Posterior vena cava (tissue), 2 donors: ENCODE results near the gene GREB1L. TPM values are rescaled to one million over a fixed set of nuclear protein-coding genes. Genes with fewer than 3 reads are reported as not detected.
"Not testable (repeated sequence)": the region's sequence is repeated elsewhere in the genome, so short reads cannot be mapped to it uniquely, and the experiment has no call there.

ENCODE experiments used
- DNase-seq: peaks from one replicate; pipeline ENCODE4 v3.0.0-alpha.2; 2020; ENCODE audit warnings: low spot score
- intact Hi-C, 2 donors: fragments of 100-400 bp; cut with DNase I; formaldehyde crosslinking; loops; one replicate each; pipeline versions ENCODE4 v1.14.1 to v1.14.2; 2022 to 2023
- total RNA-seq, 2 donors: library from RNA; stranded (reverse); fragmentation: NEBNext Ultra II Directional; extraction: Animal tissue kit (Norgen Biotek cat#: 25700); gene quantifications; one replicate each; pipeline ENCODE4 v1.2.1, GENCODE V29; 2021
- donor health status: DM: yes; HTN: yes; CAD: no.
- donor health status: DM: yes; HTN: yes; CAD: no.

GREB1L gene
- total RNA-seq, 2 donors from 2014 or later: 1.0 to 3.3 TPM

GRCh38 chr18:21298351-21298750 lies 56.3 kb downstream of the GREB1L start:
- no peak for DNase-seq
- intact Hi-C loops: no loop called here

- intact Hi-C loops: no loop called here
- DNase-seq: no peak
Observed at GRCh38 chr18:21300035-21300907, 58.2 kb downstream of the GREB1L start.

- intact Hi-C loops: no loop called here
- no peak for DNase-seq
Observed at GRCh38 chr18:21300908-21301200, 58.8 kb downstream of the GREB1L start.

- intact Hi-C loops: no loop called here
- no peak for DNase-seq
Observed at GRCh38 chr18:21303445-21303844, 61.4 kb downstream of the GREB1L start.

- no peak for DNase-seq
- intact Hi-C loops: no loop called here
Observed at GRCh38 chr18:21303895-21304294, 61.9 kb downstream of the GREB1L start.

- no peak for DNase-seq
- intact Hi-C loops: no loop called here
Observed at GRCh38 chr18:21305621-21306020, 63.6 kb downstream of the GREB1L start.

- DNase-seq: no peak
- intact Hi-C loops: no loop called here
Observed at GRCh38 chr18:21306368-21306767, 64.3 kb downstream of the GREB1L start.

- DNase-seq: no peak
- intact Hi-C loops: no loop called here
Observed at GRCh38 chr18:21307578-21307977, 65.5 kb downstream of the GREB1L start.

- no peak for DNase-seq
- intact Hi-C loops: no loop called here
Observed at GRCh38 chr18:21309248-21309647, 67.2 kb downstream of the GREB1L start.

- intact Hi-C loops: not testable (repeated sequence)
Observed at GRCh38 chr18:21311980-21312379, 69.9 kb downstream of the GREB1L start.

GRCh38 chr18:21313576-21313975 lies 71.5 kb downstream of the GREB1L start:
- DNase-seq: no peak
- intact Hi-C loops: no loop called here

More at GRCh38 chr18:21311980-21312379, 69.9 kb downstream of the GREB1L start:
- DNase-seq: not testable (repeated sequence)

GRCh38 chr18:21314724-21315123 lies 72.7 kb downstream of the GREB1L start:
- no peak for DNase-seq
- intact Hi-C loops: no loop called here

- DNase-seq, intact Hi-C loops: not testable (repeated sequence)
Observed at GRCh38 chr18:21315126-21315525, 73.1 kb downstream of the GREB1L start.

GRCh38 chr18:21315741-21316197 lies 73.7 kb downstream of the GREB1L start:
- DNase-seq: no peak
- intact Hi-C loops: no loop called here

- intact Hi-C loops: no loop called here
- DNase-seq: no peak
Observed at GRCh38 chr18:21316296-21316695, 74.3 kb downstream of the GREB1L start.

- DNase-seq: no peak
- intact Hi-C loops: no loop called here
Observed at GRCh38 chr18:21321711-21322110, 79.7 kb downstream of the GREB1L start.

GRCh38 chr18:21327101-21327500 lies 85.1 kb downstream of the GREB1L start:
- no peak for DNase-seq
- intact Hi-C loops: no loop called here

GRCh38 chr18:21330122-21330701 lies 88.2 kb downstream of the GREB1L start:
- no peak for DNase-seq
- intact Hi-C loops: no loop called here

GRCh38 chr18:21331065-21331464 lies 89.0 kb downstream of the GREB1L start:
- intact Hi-C loops: no loop called here

GRCh38 chr18:21335927-21336488 lies 94.0 kb downstream of the GREB1L start:
- intact Hi-C loops: loop anchor here in 1 of 2 donors (5.0 kb wide), 1 partner anchor 1341 kb away; no protein-coding TSS in a partner anchor
- DNase-seq: no peak

More at GRCh38 chr18:21331065-21331464, 89.0 kb downstream of the GREB1L start:
- no peak for DNase-seq
